Measurements from ENCODE around the gene PTPN20.

- TF ChIP-seq CTCF (IDR thresholded peaks at IDR 0.05) (no peak), POLR2AphosphoS5 (IDR thresholded peaks at IDR 0.05) (no peak)
These were observed 107.0 kb downstream of the PTPN20 start for GRCh38 chr10:47018026-47018735.

All from prostate gland (tissue), 2 donors.